Transverse colon (tissue), 4 donors: ENCODE results near the gene GSTCD. TPM values are rescaled to one million over a fixed set of nuclear protein-coding genes. Genes with fewer than 3 reads are reported as not detected.

Source experiments
- DNase-seq: peaks from one replicate; pipeline ENCODE4 v3.0.0-alpha.2; 2019
- H3K27ac ChIP-seq, 4 donors: fragments of 200-600 bp; sonication (generic); 2 replicates each; pipeline ENCODE4 v1.5.1; 2016 to 2018; ENCODE audit warnings: inconsistent platforms in 4 of 4
- H3K27me3 ChIP-seq: fragments of 200-600 bp; sonication (generic); 2 replicates; pipeline ENCODE4 v1.5.1; 2017; ENCODE audit warnings: inconsistent platforms
- H3K36me3 ChIP-seq, 4 donors: fragments of 200-600 bp; sonication (generic); 2 replicates each; pipeline ENCODE4 v1.5.1; 2017 to 2019; ENCODE audit warnings: inconsistent platforms in 4 of 4
- H3K4me1 ChIP-seq, 4 donors: fragments of 200-600 bp; sonication (generic); 2 replicates each; pipeline ENCODE4 v1.5.1; 2017 to 2020; ENCODE audit warnings: inconsistent platforms in 4 of 4
- H3K4me3 ChIP-seq, 4 donors: fragments of 200-600 bp; sonication (generic); 1 replicate in 1 of 4; 2 replicates in 3 of 4; pipeline versions ENCODE4 v1.5.1 to v1.6.1; 2017 to 2019; ENCODE audit warnings: inconsistent platforms in 4 of 4
- H3K9me3 ChIP-seq, 2 donors: fragments of 200-600 bp; sonication (generic); 2 replicates each; pipeline ENCODE4 v1.5.1; 2017 to 2019; ENCODE audit warnings: inconsistent platforms in 2 of 2
- EP300 ChIP-seq: sonication (generic); formaldehyde crosslinking; IDR thresholded peaks from one replicate; pipeline ENCODE4 v1.6.1; 2017; ENCODE audit warnings: antibody characterized with exemption, low read depth
- POLR2A ChIP-seq: fragments of 450-650 bp; IDR thresholded peaks from one replicate; pipeline ENCODE4 v1.6.1; 2016; ENCODE audit warnings: antibody characterized with exemption, mild to moderate bottlenecking, moderate library complexity
- POLR2AphosphoS5 ChIP-seq, 3 donors: sonication (generic); formaldehyde crosslinking; IDR thresholded peaks; one replicate each; pipeline ENCODE4 v1.6.1; 2016; ENCODE audit warnings: antibody characterized with exemption in 3 of 3
- WGBS, 2 donors: methylation state at CpG; one replicate each; pipeline ENCODE4 v1.1.5; 2018; ENCODE audit warnings: low coverage in 1 of 2; 5-methylcytosine and 5-hydroxymethylcytosine counted together
- in situ Hi-C, 4 donors: fragments of 200-750 bp; cut with MboI; loops; one replicate each; pipeline versions ENCODE4 v1.15.0 to v1.15.1; 2017; ENCODE audit warnings: low sequenced_read_pairs in 3 of 4, low pct_ligation_motif_present in 1 of 4, low pct_unique_long_range_greater_than_20kb in 1 of 4
- intact Hi-C: fragments of 100-400 bp; cut with DNase I; formaldehyde crosslinking; loops from one replicate; pipeline ENCODE4 v1.15.1; 2023; ENCODE audit warnings: low total_unique reads
- total RNA-seq, 4 donors: library from RNA; depleted of rRNA; stranded (reverse); fragments of >200 nt; gene quantifications; one replicate each; pipeline ENCODE4 v1.1.0, GENCODE V29; 2016
- TF ChIP-seq, protein P1 (sequence below), 5 experiments: fragments of 200-600 bp in 3 of 5; fragments of 450-650 bp in 2 of 5; sonication (generic) in 3 of 5; IDR thresholded peaks; 1 replicate in 2 of 5; 2 replicates in 3 of 5; pipeline ENCODE4 v1.5.1; 2016 to 2017; ENCODE audit warnings: antibody characterized with exemption in 5 of 5, inconsistent platforms in 3 of 5, mild to moderate bottlenecking in 2 of 5, moderate library complexity in 1 of 5

Gene GSTCD, protein sequence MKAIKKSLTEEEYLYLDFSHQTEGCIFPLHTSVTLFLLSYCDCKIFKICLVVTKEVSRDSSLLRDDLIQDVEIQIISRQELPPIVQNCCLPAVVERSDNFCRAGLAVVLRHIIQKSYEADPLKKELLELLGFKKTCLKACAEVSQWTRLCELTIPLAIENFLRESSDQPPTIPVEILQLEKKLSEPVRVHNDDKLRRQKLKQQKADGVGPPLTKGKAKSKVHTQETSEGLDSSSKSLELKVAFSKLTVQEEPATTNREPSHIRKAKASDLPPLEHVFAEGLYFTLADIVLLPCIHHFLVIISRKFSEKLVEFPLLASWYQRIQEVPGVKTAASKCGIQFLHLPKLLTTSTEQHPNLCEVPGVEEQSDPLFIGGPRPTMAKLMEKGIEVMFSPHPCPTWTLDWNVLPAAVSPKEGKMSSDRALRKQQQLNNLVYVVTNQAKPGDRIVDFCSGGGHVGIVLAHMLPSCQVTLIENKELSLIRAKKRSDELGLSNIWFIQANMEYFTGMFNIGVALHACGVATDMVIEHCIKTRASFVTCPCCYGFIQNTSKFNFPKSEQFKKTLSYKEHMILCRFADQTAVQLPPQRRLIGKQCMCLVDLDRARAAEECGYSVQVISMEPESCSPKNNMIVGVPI
- total RNA-seq: 10 to 100 TPM in 1 of 4 donors, 1 to 10 TPM in 2, under 1 TPM in 1; 0.40 to 11.1 (median 8.4) TPM

GRCh38 chr4:105708181-105709080 lies at the start of gene GSTCD, which contains the start of gene INTS12:
TSS of gene GSTCD (plus strand) at chr4:105708784. CDS start at chr4:105717614, 8,830 bp downstream.
TSS of gene INTS12 (minus strand) at chr4:105708689. CDS start at chr4:105700005, 8,684 bp downstream.
- Histone ChIP-seq H3K27me3 (no peaks in the 10 kb centered on the region), H3K4me1 (peaks cover 12 to 22% (median 19%) of the 10 kb centered on the region in 4 donors), H3K27ac (peak within 1 kb of the TSS; percentile 86 to 93 (median 90)), H3K36me3 (no peaks in the 10 kb centered on the region), H3K9me3 (no peaks in the 10 kb centered on the region), H3K4me3 (peak within 1 kb of the TSS; percentile 70 to 96 (median 80))
- in situ Hi-C loops: loop anchor here in 2 of 4 donors (25.0 kb wide), 1 partner anchor 571 kb away; the partner anchor contains the start of gene TET2 (in 2 of the 2)
- intact Hi-C loops: no loop called here
- DNase-seq: peak; percentile 94
- 0% methylated on average over 2 to 57 of the region's 63 CpGs for WGBS, 2 donors
- TF ChIP-seq, protein P1, sequence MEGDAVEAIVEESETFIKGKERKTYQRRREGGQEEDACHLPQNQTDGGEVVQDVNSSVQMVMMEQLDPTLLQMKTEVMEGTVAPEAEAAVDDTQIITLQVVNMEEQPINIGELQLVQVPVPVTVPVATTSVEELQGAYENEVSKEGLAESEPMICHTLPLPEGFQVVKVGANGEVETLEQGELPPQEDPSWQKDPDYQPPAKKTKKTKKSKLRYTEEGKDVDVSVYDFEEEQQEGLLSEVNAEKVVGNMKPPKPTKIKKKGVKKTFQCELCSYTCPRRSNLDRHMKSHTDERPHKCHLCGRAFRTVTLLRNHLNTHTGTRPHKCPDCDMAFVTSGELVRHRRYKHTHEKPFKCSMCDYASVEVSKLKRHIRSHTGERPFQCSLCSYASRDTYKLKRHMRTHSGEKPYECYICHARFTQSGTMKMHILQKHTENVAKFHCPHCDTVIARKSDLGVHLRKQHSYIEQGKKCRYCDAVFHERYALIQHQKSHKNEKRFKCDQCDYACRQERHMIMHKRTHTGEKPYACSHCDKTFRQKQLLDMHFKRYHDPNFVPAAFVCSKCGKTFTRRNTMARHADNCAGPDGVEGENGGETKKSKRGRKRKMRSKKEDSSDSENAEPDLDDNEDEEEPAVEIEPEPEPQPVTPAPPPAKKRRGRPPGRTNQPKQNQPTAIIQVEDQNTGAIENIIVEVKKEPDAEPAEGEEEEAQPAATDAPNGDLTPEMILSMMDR (IDR thresholded peaks at IDR 0.05): no peak
- TF ChIP-seq POLR2A (peak; percentile 81), EP300 (peak; percentile 31), POLR2AphosphoS5 (IDR thresholded peaks at IDR 0.05) (peak; percentile 74 to 90 (median 86))

- 88 to 89% methylated on average over 3 to 6 of the region's 6 CpGs for WGBS, 2 donors
- in situ Hi-C loops: loop anchor here in 1 of 4 donors (25.0 kb wide), 1 partner anchor 147 kb away; no protein-coding TSS in a partner anchor
- DNase-seq: no peak
- Histone ChIP-seq H3K4me3 (no peak overlapping the region), H3K27me3 (no peaks in the 10 kb centered on the region), H3K27ac (no peak overlapping the region), H3K4me1 (no peaks in the 10 kb centered on the region), H3K9me3 (no peaks in the 10 kb centered on the region), H3K36me3 (no peaks in the 10 kb centered on the region)
- intact Hi-C loops: no loop called here
- TF ChIP-seq POLR2AphosphoS5 (IDR thresholded peaks at IDR 0.05): no peak
- TF ChIP-seq EP300: no peak
- TF ChIP-seq, protein P1 (IDR thresholded peaks at IDR 0.05): no peak
- TF ChIP-seq POLR2A: no peak
Observed at GRCh38 chr4:105659190-105659589, 49.4 kb upstream of the GSTCD start.

- H3K4me1 ChIP-seq: no peaks in the 10 kb centered on the region
- H3K27ac ChIP-seq: no peak overlapping the region
- no peaks in the 10 kb centered on the region for H3K9me3 ChIP-seq
- no peak for TF ChIP-seq EP300
- TF ChIP-seq POLR2AphosphoS5 (IDR thresholded peaks at IDR 0.05): no peak
- no peak for TF ChIP-seq POLR2A
- TF ChIP-seq, protein P1 (IDR thresholded peaks at IDR 0.05): no peak
- no peak for DNase-seq
- H3K27me3 ChIP-seq: no peaks in the 10 kb centered on the region
- intact Hi-C loops (no loop called here), in situ Hi-C loops (loop anchor here in 2 of 4 donors (10.0 to 25.0 kb wide), 2 partner anchors 136 to 149 kb away; no protein-coding TSS in a partner anchor)
- no peaks in the 10 kb centered on the region for H3K36me3 ChIP-seq
- no peak overlapping the region for H3K4me3 ChIP-seq
- 98 to 100% methylated on average over 3 of the region's 3 CpGs for WGBS, 2 donors
Observed at GRCh38 chr4:105661028-105661427, 47.6 kb upstream of the GSTCD start.
